HG03025 (cell line): Measurements from ENCODE around the gene CNKSR2.

Source experiments
- ATAC-seq: cut with Tn5 transposase; IDR thresholded peaks from one replicate; pipeline ENCODE4 v1.9.1; 2021; ENCODE audit warnings: mild to moderate bottlenecking, moderate library complexity; ENCODE audit not compliant: unreplicated experiment, low FRiP score

The CNKSR2 gene

GRCh38 chrX:21662761-21663160, 288.5 kb downstream of the CNKSR2 start:
- no peak for ATAC-seq

GRCh38 chrX:21666252-21666651, 292.0 kb downstream of the CNKSR2 start:
- no peak for ATAC-seq

GRCh38 chrX:21666679-21667078, 292.5 kb downstream of the CNKSR2 start:
- ATAC-seq: no peak

- ATAC-seq: no peak
Measured at GRCh38 chrX:21674430-21675186, 300.4 kb downstream of the CNKSR2 start.

- no peak for ATAC-seq
Measured at GRCh38 chrX:21675931-21676330, 301.7 kb downstream of the CNKSR2 start.

GRCh38 chrX:21678048-21678612, 303.9 kb downstream of the CNKSR2 start:
- ATAC-seq: no peak

GRCh38 chrX:21683941-21684340, 309.7 kb downstream of the CNKSR2 start:
- no peak for ATAC-seq

- ATAC-seq: no peak
Measured at GRCh38 chrX:21691512-21692018, 317.3 kb downstream of the CNKSR2 start.

- no peak for ATAC-seq
Measured at GRCh38 chrX:21698272-21698671, 324.1 kb downstream of the CNKSR2 start.

GRCh38 chrX:21699136-21699535, 324.9 kb downstream of the CNKSR2 start:
- ATAC-seq: no peak

GRCh38 chrX:21700275-21700674, 326.1 kb downstream of the CNKSR2 start:
- ATAC-seq: no peak

GRCh38 chrX:21700967-21701366, 326.7 kb downstream of the CNKSR2 start:
- no peak for ATAC-seq

GRCh38 chrX:21702725-21703124, 328.5 kb downstream of the CNKSR2 start:
- no peak for ATAC-seq
